WERI-Rb-1 (cell line): ENCODE data around the gene NFIA.

Experiments
- DNase-seq: peaks from one replicate; pipeline ENCODE4 v3.0.0-alpha.2; 2020
- H3K27ac ChIP-seq: fragments of 250-450 bp; sonication (Bioruptor Pico); 2 replicates; pipeline ENCODE4 v1.5.1; 2020; ENCODE audit warnings: mild to moderate bottlenecking, moderate library complexity
- H3K27me3 ChIP-seq: fragments of 250-450 bp; sonication (Bioruptor Pico); 2 replicates; pipeline ENCODE4 v1.5.1; 2021; ENCODE audit warnings: mild to moderate bottlenecking, low read depth, moderate library complexity; ENCODE audit not compliant: insufficient read depth, severe bottlenecking
- H3K36me3 ChIP-seq: fragments of 250-450 bp; sonication (Bioruptor Pico); 2 replicates; pipeline ENCODE4 v1.5.1; 2020; ENCODE audit warnings: mild to moderate bottlenecking, moderate library complexity
- H3K4me3 ChIP-seq: 2 replicates; pipeline ENCODE4 v1.5.1; 2011; ENCODE audit warnings: low read depth, mild to moderate bottlenecking, control low read depth, low read length
- H3K9me3 ChIP-seq: fragments of 250-450 bp; sonication (Bioruptor Pico); 2 replicates; pipeline ENCODE4 v1.5.1; 2021; ENCODE audit warnings: mild to moderate bottlenecking, moderate library complexity; ENCODE audit not compliant: severe bottlenecking
- CTCF ChIP-seq: IDR thresholded peaks from 2 replicates; pipeline ENCODE4 v1.5.1; 2011; ENCODE audit warnings: low read depth, mild to moderate bottlenecking, control low read depth, inconsistent platforms, low read length

Gene NFIA

DNA sequence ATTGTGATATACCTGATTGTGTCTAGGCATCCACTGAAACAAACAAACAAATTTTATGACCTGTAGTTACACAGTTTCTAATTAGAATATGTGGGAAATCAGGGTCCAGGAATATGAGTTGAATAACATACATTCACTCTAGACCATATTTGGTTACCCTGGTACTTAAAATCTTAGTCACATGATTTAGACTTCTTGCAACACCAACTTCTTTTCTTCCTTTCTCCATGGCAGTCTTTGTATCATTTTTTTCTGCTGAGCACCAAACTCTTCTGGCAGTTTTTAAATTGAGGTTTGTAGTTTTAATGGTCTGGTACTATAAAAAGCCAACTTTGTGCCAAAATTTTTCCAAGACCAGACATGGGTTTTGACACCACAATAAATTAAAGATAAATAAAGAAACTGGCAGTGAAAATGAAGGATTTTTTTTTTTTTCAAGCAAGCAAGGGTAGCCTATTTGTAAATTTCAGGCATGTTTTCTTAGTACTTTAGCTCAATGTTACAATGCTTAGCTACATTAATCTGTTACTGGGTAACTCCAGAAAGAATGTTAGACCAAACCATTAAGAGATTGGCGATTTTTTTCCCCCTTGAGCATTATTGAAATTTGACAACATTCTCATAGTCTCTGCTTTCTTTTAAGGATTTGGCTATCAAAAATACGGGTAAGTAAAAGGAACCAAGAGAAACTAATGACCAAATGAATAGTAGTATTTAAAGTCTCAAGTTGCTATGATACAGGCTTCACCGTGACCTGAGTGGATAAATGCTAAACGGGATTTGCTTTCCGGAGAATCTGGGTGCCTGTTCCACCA, 108.5 kb downstream of the NFIA start:
- no peaks in the 10 kb centered on the region for H3K9me3 ChIP-seq
- H3K27ac ChIP-seq: no peak overlapping the region
- DNase-seq: no peak
- H3K4me3 ChIP-seq: no peak overlapping the region
- no peaks in the 10 kb centered on the region for H3K36me3 ChIP-seq
- no peak for TF ChIP-seq CTCF
- no peaks in the 10 kb centered on the region for H3K27me3 ChIP-seq

DNA sequence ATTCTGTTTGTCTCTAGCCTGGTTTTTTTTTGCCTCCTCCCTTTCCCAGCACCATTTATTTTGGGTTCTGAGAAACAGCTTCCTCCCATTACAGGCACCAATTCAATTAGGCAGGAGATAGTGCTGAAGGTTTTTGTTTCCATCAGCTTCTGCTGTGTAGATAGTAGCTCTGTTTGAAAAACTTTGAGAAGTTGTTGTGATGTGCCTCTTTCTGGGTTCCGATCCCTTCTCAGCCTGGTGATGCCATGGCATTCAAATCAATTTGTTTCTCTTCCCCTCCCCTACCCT, 109.0 kb downstream of the NFIA start:
- no peak for DNase-seq
- TF ChIP-seq CTCF: no peak
- Histone ChIP-seq H3K4me3 (no peak overlapping the region), H3K36me3 (no peaks in the 10 kb centered on the region), H3K9me3 (no peaks in the 10 kb centered on the region), H3K27ac (no peak overlapping the region), H3K27me3 (no peaks in the 10 kb centered on the region)

DNA sequence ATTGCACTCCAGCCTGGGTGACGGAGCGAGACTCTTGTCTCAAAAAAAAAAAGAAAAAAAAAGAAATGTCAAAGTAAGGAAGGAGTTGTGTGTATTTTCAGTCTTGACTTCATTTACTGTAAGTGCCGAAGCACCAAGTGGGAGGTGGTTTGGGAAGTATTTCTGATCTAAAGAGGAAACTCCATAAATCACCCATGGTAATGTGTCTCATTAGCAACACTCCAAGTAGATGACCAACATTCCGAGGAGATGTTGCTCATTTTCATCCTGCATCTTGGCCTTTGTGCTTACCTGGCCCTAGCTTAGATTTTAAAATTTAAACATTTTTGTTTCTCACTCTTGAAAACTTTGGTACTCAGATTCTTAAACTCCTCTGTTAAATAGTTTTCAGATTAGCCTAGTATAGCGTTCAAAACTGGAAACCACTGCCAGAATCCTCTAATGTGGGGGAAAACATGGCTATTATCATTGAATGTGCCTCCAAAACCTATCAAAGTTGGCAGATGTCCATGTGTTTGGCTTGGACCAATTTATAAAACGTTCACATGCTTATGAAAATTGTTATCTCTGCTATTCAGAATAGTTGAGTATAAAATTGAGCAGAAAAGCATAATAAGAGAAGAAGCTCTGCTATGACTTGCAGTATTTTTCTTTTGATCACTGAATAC, 110.4 kb downstream of the NFIA start:
- Histone ChIP-seq H3K27ac (no peak overlapping the region), H3K27me3 (no peaks in the 10 kb centered on the region), H3K4me3 (no peak overlapping the region), H3K36me3 (no peaks in the 10 kb centered on the region), H3K9me3 (no peaks in the 10 kb centered on the region)
- no peak for TF ChIP-seq CTCF
- no peak for DNase-seq

DNA sequence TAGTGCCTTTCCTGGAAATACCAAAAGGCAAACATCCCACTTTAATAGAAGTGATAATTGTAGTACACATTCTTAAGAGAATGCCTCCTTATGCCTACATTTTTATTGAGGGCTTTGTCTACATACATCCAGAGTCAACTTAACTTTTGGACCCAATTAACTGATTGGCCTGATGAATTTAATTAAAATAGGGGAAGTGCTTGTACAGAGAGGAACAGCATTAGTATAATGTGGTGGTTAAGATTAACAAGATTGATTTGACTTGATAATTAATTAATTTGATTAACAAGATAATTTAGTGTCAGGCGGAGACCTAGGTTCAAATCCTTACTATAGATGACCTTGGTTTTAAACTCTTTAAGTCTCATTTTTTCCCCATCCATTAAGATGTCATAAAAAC, 111.4 kb downstream of the NFIA start:
- no peak for TF ChIP-seq CTCF
- H3K27me3 ChIP-seq: no peaks in the 10 kb centered on the region
- H3K9me3 ChIP-seq: no peaks in the 10 kb centered on the region
- H3K4me3 ChIP-seq: no peak overlapping the region
- H3K36me3 ChIP-seq: no peaks in the 10 kb centered on the region
- DNase-seq: no peak
- no peak overlapping the region for H3K27ac ChIP-seq

- no peaks in the 10 kb centered on the region for H3K27me3 ChIP-seq
- no peak for DNase-seq
- H3K9me3 ChIP-seq: no peaks in the 10 kb centered on the region
- no peaks in the 10 kb centered on the region for H3K36me3 ChIP-seq
- no peak overlapping the region for H3K27ac ChIP-seq
- no peak overlapping the region for H3K4me3 ChIP-seq
- TF ChIP-seq CTCF: no peak
Observed at GRCh38 chr1:61198554-61198953, 116.2 kb downstream of the NFIA start.
